H9 (cell line): ENCODE measurements around the gene FRY. TPM values are rescaled to one million over a fixed set of nuclear protein-coding genes. Genes with fewer than 3 reads are reported as not detected.

ENCODE experiments used
- DNase-seq: peaks from one replicate; pipeline ENCODE4 v3.0.0-alpha.2; 2017
- H2AFZ ChIP-seq: one replicate; pipeline ENCODE4 v1.6.1; 2013; ENCODE audit warnings: mild to moderate bottlenecking, low read length, control low read depth, moderate library complexity
- H2AK5ac ChIP-seq: 2 replicates; pipeline ENCODE4 v1.6.1; 2013; ENCODE audit warnings: low read length, control low read depth, mixed read lengths; ENCODE audit not compliant: insufficient read length
- H2BK120ac ChIP-seq: one replicate; pipeline ENCODE4 v1.6.1; 2013; ENCODE audit warnings: low read depth, mild to moderate bottlenecking, low read length, control low read depth, inconsistent platforms; ENCODE audit not compliant: poor library complexity, severe bottlenecking
- H2BK12ac ChIP-seq: 2 replicates; pipeline ENCODE4 v1.6.1; 2013; ENCODE audit warnings: low read length, control low read depth, mixed read lengths, low read depth; ENCODE audit not compliant: insufficient read length
- H2BK15ac ChIP-seq: 2 replicates; pipeline ENCODE4 v1.6.1; 2013; ENCODE audit warnings: low read depth, low read length, control low read depth
- H2BK20ac ChIP-seq: one replicate; pipeline ENCODE4 v1.6.1; 2013; ENCODE audit warnings: low read depth, mild to moderate bottlenecking, low read length, control low read depth, inconsistent platforms; ENCODE audit not compliant: poor library complexity, severe bottlenecking
- H2BK5ac ChIP-seq: 2 replicates; pipeline ENCODE4 v1.6.1; 2013; ENCODE audit warnings: low read length, control low read depth, mixed read lengths; ENCODE audit not compliant: insufficient read length
- H3K14ac ChIP-seq: 2 replicates; pipeline ENCODE4 v1.6.1; 2013; ENCODE audit warnings: low read length, control low read depth; ENCODE audit not compliant: insufficient read depth
- H3K18ac ChIP-seq: 2 replicates; pipeline ENCODE4 v1.6.1; 2013; ENCODE audit warnings: low read depth, mild to moderate bottlenecking, mixed read lengths, low read length, control low read depth; ENCODE audit not compliant: insufficient read length
- H3K23ac ChIP-seq: 2 replicates; pipeline ENCODE4 v1.6.1; 2013; ENCODE audit warnings: low read length, control low read depth, mixed read lengths, low read depth; ENCODE audit not compliant: insufficient read length
- H3K23me2 ChIP-seq: 2 replicates; pipeline ENCODE4 v1.6.1; 2013; ENCODE audit warnings: low read depth, mild to moderate bottlenecking, mixed read lengths, low read length, control low read depth; ENCODE audit not compliant: insufficient read length, poor library complexity, severe bottlenecking
- H3K27ac ChIP-seq: 2 replicates; pipeline ENCODE4 v1.5.1; 2013; ENCODE audit warnings: low read length, control low read depth, mixed read lengths, low read depth; ENCODE audit not compliant: insufficient read length
- H3K27me3 ChIP-seq: 2 replicates; pipeline ENCODE4 v1.6.1; 2013; ENCODE audit warnings: low read length, control low read depth, inconsistent platforms; ENCODE audit not compliant: insufficient read depth
- H3K4ac ChIP-seq: 2 replicates; pipeline ENCODE4 v1.6.1; 2013; ENCODE audit warnings: low read depth, mild to moderate bottlenecking, control low read depth, inconsistent platforms, low read length, moderate library complexity
- H3K4me1 ChIP-seq: 2 replicates; pipeline ENCODE4 v1.6.1; 2013; ENCODE audit warnings: low read length, control low read depth, inconsistent platforms; ENCODE audit not compliant: insufficient read depth
- H3K4me2 ChIP-seq: 2 replicates; pipeline ENCODE4 v1.6.1; 2013; ENCODE audit warnings: low read length, control low read depth, mixed read lengths; ENCODE audit not compliant: insufficient read length, insufficient read depth
- H3K56ac ChIP-seq: 2 replicates; pipeline ENCODE4 v1.6.1; 2013; ENCODE audit warnings: low read depth, mild to moderate bottlenecking, mixed read lengths, low read length, control low read depth; ENCODE audit not compliant: insufficient read length
- H3K79me1 ChIP-seq: 2 replicates; pipeline ENCODE4 v1.6.1; 2013; ENCODE audit warnings: low read depth, mild to moderate bottlenecking, moderate library complexity, low read length, control low read depth, inconsistent platforms; ENCODE audit not compliant: insufficient read depth, poor library complexity, severe bottlenecking
- H3K79me2 ChIP-seq: 2 replicates; pipeline ENCODE4 v1.6.1; 2013; ENCODE audit warnings: low read length, control low read depth, inconsistent platforms; ENCODE audit not compliant: insufficient read depth
- H3K9ac ChIP-seq: 2 replicates; pipeline ENCODE4 v1.6.1; 2013; ENCODE audit warnings: low read length, control low read depth, mixed read lengths; ENCODE audit not compliant: insufficient read length; ENCODE audit errors: extremely low read depth
- H3K9me3 ChIP-seq: one replicate; pipeline ENCODE4 v1.6.1; 2013; ENCODE audit warnings: low read depth, low read length, inconsistent platforms; ENCODE audit not compliant: control insufficient read depth
- H3T11ph ChIP-seq: one replicate; pipeline ENCODE4 v1.6.1; 2013; ENCODE audit warnings: mild to moderate bottlenecking, low read length, control low read depth, inconsistent platforms
- H4K20me1 ChIP-seq: one replicate; pipeline ENCODE4 v1.6.1; 2013; ENCODE audit not compliant: control insufficient read depth, insufficient read length, insufficient read depth
- H4K5ac ChIP-seq: 2 replicates; pipeline ENCODE4 v1.6.1; 2013; ENCODE audit warnings: low read depth, mild to moderate bottlenecking, mixed read lengths, low read length, control low read depth; ENCODE audit not compliant: insufficient read length
- H4K8ac ChIP-seq: replicated peaks from 2 replicates; pipeline ENCODE4 v1.6.1; 2013; ENCODE audit warnings: low read length, control low read depth, mixed read lengths, low read depth; ENCODE audit not compliant: insufficient read length
- H4K91ac ChIP-seq: 2 replicates; pipeline ENCODE4 v1.6.1; 2013; ENCODE audit warnings: low read depth, mild to moderate bottlenecking, moderate library complexity, mixed read lengths, low read length, control low read depth; ENCODE audit not compliant: insufficient read length
- H3K27ac Mint-ChIP-seq, 3 experiments: 2 replicates in 2 of 3; 3 replicates in 1 of 3; pipeline ENCODE4 v1.8.0; 2020 to 2021; ENCODE audit warnings: mixed read lengths in 3 of 3, mild to moderate bottlenecking in 1 of 3, moderate library complexity in 1 of 3
- H3K27me3 Mint-ChIP-seq: 2 replicates; pipeline ENCODE4 v1.8.0; 2021; ENCODE audit warnings: low read depth, mild to moderate bottlenecking, moderate library complexity, mixed read lengths
- H3K36me3 Mint-ChIP-seq, 3 experiments: 2 replicates in 2 of 3; 3 replicates in 1 of 3; pipeline ENCODE4 v1.8.0; 2020 to 2021; ENCODE audit warnings: low read depth in 3 of 3, mixed read lengths in 3 of 3; ENCODE audit not compliant: insufficient read depth in 1 of 3
- H3K4me1 Mint-ChIP-seq, 2 experiments: 2 replicates each; pipeline ENCODE4 v1.8.0; 2020; ENCODE audit warnings: mixed read lengths in 2 of 2
- H3K4me3 Mint-ChIP-seq, 2 experiments: 2 replicates in 1 of 2; 3 replicates in 1 of 2; pipeline ENCODE4 v1.8.0; 2020 to 2021; ENCODE audit warnings: mild to moderate bottlenecking in 2 of 2, mixed read lengths in 2 of 2, moderate library complexity in 1 of 2
- H3K9me3 Mint-ChIP-seq, 2 experiments: 2 replicates in 1 of 2; 3 replicates in 1 of 2; pipeline ENCODE4 v1.8.0; 2020; ENCODE audit warnings: mild to moderate bottlenecking in 2 of 2, mixed read lengths in 2 of 2, moderate library complexity in 1 of 2
- WGBS: extraction: QIAGEN DNeasy Blood & Tissue Kit; methylation state at CpG from one replicate; pipeline ENCODE4 v1.1.7; 2013; ENCODE audit warnings: missing lambda C conversion rate, low lambda C conversion rate, mixed read lengths; ENCODE audit not compliant: insufficient read length; ENCODE audit errors: extremely low coverage; 5-methylcytosine and 5-hydroxymethylcytosine counted together
- total RNA-seq: library from RNA; stranded (reverse); gene quantifications from 2 replicates; pipeline ENCODE4 v1.2.1, GENCODE V29; 2021
- TF ChIP-seq, protein P1 (sequence below): fragments of 200-600 bp; sonication (generic); conservative IDR thresholded peaks from 3 replicates; pipeline ENCODE4 v1.8.0; 2021; ENCODE audit warnings: antibody characterized with exemption, mild to moderate bottlenecking

Gene FRY
- total RNA-seq, 1 experiment from 2014 or later = 5.2 TPM

DNA sequence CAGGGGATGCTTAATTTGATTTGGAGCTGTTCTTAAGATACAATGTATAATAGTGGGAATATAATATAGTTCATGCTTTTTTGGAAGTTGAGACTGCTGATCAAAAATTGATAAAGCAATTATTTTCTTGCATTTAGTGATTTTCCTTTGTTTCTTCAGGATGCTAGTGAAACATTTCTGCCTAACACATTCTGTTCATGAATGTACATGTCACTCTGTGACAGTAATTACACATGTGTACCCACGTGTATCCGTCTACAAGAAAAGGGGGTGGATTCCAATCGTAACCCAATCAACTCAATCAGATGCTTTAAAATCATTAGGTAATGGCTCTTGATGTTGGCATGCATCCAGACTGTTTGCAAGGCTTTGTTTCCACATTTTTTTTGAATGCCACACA lies 5.0 kb upstream of the FRY start:
- H4K20me1 ChIP-seq = no peaks in the 10 kb centered on the region
- H4K91ac ChIP-seq = no peak overlapping the region
- no peak overlapping the region for H3T11ph ChIP-seq
- Mint-ChIP-seq H3K9me3 (no peaks in the 10 kb centered on the region), H3K4me1 (peaks cover 60 to 62% of the 10 kb centered on the region in 2 experiments), H3K4me3 (no peak overlapping the region), H3K36me3 (no peaks in the 10 kb centered on the region), H3K27ac (peak overlapping the region in 1 of 3 experiments; percentile 36; a peak in 1 of 7 replicates), H3K27me3 (no peaks in the 10 kb centered on the region)
- H3K79me2 ChIP-seq = no peaks in the 10 kb centered on the region
- DNase-seq = no peak
- H2AFZ ChIP-seq = no peak overlapping the region
- no peak overlapping the region for H4K5ac ChIP-seq
- no peak overlapping the region for H3K9ac ChIP-seq
- H4K8ac ChIP-seq = no peak overlapping the region
- no peak overlapping the region for H3K27ac ChIP-seq
- no CpG with 5 or more reads among the region's 3 CpGs for WGBS
- H3K18ac ChIP-seq = no peak overlapping the region
- no peak overlapping the region for H2BK120ac ChIP-seq
- no peak overlapping the region for H3K4me2 ChIP-seq
- no peak overlapping the region for H3K14ac ChIP-seq
- H3K56ac ChIP-seq = no peak overlapping the region
- H3K79me1 ChIP-seq = no peaks in the 10 kb centered on the region
- peaks cover 4% of the 10 kb centered on the region for H3K23me2 ChIP-seq
- no peak overlapping the region for H2AK5ac ChIP-seq
- H2BK5ac ChIP-seq = no peak overlapping the region
- TF ChIP-seq, protein P1, sequence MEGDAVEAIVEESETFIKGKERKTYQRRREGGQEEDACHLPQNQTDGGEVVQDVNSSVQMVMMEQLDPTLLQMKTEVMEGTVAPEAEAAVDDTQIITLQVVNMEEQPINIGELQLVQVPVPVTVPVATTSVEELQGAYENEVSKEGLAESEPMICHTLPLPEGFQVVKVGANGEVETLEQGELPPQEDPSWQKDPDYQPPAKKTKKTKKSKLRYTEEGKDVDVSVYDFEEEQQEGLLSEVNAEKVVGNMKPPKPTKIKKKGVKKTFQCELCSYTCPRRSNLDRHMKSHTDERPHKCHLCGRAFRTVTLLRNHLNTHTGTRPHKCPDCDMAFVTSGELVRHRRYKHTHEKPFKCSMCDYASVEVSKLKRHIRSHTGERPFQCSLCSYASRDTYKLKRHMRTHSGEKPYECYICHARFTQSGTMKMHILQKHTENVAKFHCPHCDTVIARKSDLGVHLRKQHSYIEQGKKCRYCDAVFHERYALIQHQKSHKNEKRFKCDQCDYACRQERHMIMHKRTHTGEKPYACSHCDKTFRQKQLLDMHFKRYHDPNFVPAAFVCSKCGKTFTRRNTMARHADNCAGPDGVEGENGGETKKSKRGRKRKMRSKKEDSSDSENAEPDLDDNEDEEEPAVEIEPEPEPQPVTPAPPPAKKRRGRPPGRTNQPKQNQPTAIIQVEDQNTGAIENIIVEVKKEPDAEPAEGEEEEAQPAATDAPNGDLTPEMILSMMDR = no peak
- no peak overlapping the region for H3K23ac ChIP-seq
- H3K4me1 ChIP-seq = peaks cover 4% of the 10 kb centered on the region; the same call in 1 of the 2 replicates
- no peak overlapping the region for H3K4ac ChIP-seq
- no peaks in the 10 kb centered on the region for H3K27me3 ChIP-seq
- H2BK20ac ChIP-seq = no peak overlapping the region
- H3K9me3 ChIP-seq = no peaks in the 10 kb centered on the region
- no peak overlapping the region for H2BK12ac ChIP-seq
- H2BK15ac ChIP-seq = no peak overlapping the region
